HEK293 (cell line): Measurements from ENCODE around the gene PFN4.

Experiments
- CTCF ChIA-PET: fragments of 350-600 bp; formaldehyde crosslinking; extraction: SDS; loops from one replicate; lab custom pipeline; 2021; ENCODE audit warnings: antibody characterized with exemption; lab: Yijun Ruan, JAX
- POLR2A ChIA-PET: fragments of 300-600 bp; formaldehyde crosslinking; extraction: SDS; loops from one replicate; lab custom pipeline; 2020; ENCODE audit warnings: antibody characterized with exemption, inconsistent platforms; lab: Yijun Ruan, JAX
- H3K27ac ChIP-seq: fragments of 200-500 bp; sonication (Bioruptor generic); 2 replicates; pipeline ENCODE4 v1.5.1; 2014; ENCODE audit warnings: low read depth, low read length, control low read depth, inconsistent platforms; ENCODE audit errors: extremely low read depth
- H3K36me3 ChIP-seq, 2 experiments: fragments of 200-500 bp in 1 of 2; sonication (Bioruptor generic) in 1 of 2; 1 replicate in 1 of 2; 2 replicates in 1 of 2; pipeline ENCODE4 v1.5.1; 2014 to 2017; ENCODE audit warnings: inconsistent platforms in 2 of 2, low read length in 2 of 2; ENCODE audit not compliant: control insufficient read depth in 2 of 2, insufficient read depth in 1 of 2
- H3K4me1 ChIP-seq: fragments of 200-500 bp; sonication (Bioruptor generic); 2 replicates; pipeline ENCODE4 v1.5.1; 2014; ENCODE audit warnings: mild to moderate bottlenecking, low read length, inconsistent platforms; ENCODE audit not compliant: control insufficient read depth, insufficient read depth
- H3K4me3 ChIP-seq: 2 replicates; pipeline ENCODE4 v1.5.1; 2011; ENCODE audit warnings: low read depth, mild to moderate bottlenecking, control low read depth, low read length, moderate library complexity
- H3K9me3 ChIP-seq: fragments of 200-500 bp; sonication (Bioruptor generic); 2 replicates; pipeline ENCODE4 v1.5.1; 2014; ENCODE audit warnings: low read depth, low read length, inconsistent platforms; ENCODE audit not compliant: control insufficient read depth, insufficient read depth
- BCL11B ChIP-seq: fragments of 450-650 bp; formaldehyde crosslinking; IDR thresholded peaks from 2 replicates; pipeline ENCODE4 v1.5.1; 2016; ENCODE audit warnings: low read depth, missing biosample characterization, missing genetic modification characterization
- GLIS2 ChIP-seq: fragments of 450-650 bp; formaldehyde crosslinking; IDR thresholded peaks from 2 replicates; pipeline ENCODE4 v1.5.1; 2016; ENCODE audit warnings: missing biosample characterization, missing genetic modification characterization
- HOXA7 ChIP-seq: sonication (generic); formaldehyde crosslinking; IDR thresholded peaks from 2 replicates; pipeline ENCODE4 v1.8.1; 2022; ENCODE audit warnings: missing genetic modification reagents, borderline replicate concordance
- SP3 ChIP-seq: fragments of 450-650 bp; formaldehyde crosslinking; IDR thresholded peaks from 2 replicates; pipeline ENCODE4 v1.5.1; 2016; ENCODE audit warnings: missing biosample characterization, missing genetic modification characterization
- ZBTB20 ChIP-seq: fragments of 450-650 bp; formaldehyde crosslinking; IDR thresholded peaks from 2 replicates; pipeline ENCODE4 v1.5.1; 2016; ENCODE audit warnings: missing biosample characterization, missing genetic modification characterization
- ZBTB21 ChIP-seq: fragments of 450-650 bp; formaldehyde crosslinking; IDR thresholded peaks from 2 replicates; pipeline ENCODE4 v1.5.1; 2017; ENCODE audit warnings: missing biosample characterization, missing genetic modification characterization
- ZBTB48 ChIP-seq: fragments of 450-650 bp; formaldehyde crosslinking; IDR thresholded peaks from 2 replicates; pipeline ENCODE4 v1.5.1; 2016; ENCODE audit warnings: missing biosample characterization, missing genetic modification characterization
- ZNF146 ChIP-seq: fragments of 450-650 bp; formaldehyde crosslinking; IDR thresholded peaks from 2 replicates; pipeline ENCODE4 v1.5.1; 2016; ENCODE audit warnings: missing biosample characterization, missing genetic modification characterization
- ZNF155 ChIP-seq: fragments of 450-650 bp; formaldehyde crosslinking; IDR thresholded peaks from 2 replicates; pipeline ENCODE4 v1.5.1; 2016; ENCODE audit warnings: missing biosample characterization, missing genetic modification characterization
- ZNF184 ChIP-seq: fragments of 450-650 bp; IDR thresholded peaks from 2 replicates; pipeline ENCODE4 v1.5.1; 2018; ENCODE audit warnings: missing biosample characterization, mild to moderate bottlenecking, missing genetic modification characterization
- ZNF23 ChIP-seq: fragments of 450-650 bp; formaldehyde crosslinking; IDR thresholded peaks from 2 replicates; pipeline ENCODE4 v1.5.1; 2016; ENCODE audit warnings: missing biosample characterization, missing genetic modification characterization, borderline replicate concordance
- ZNF24 ChIP-seq: fragments of 450-650 bp; formaldehyde crosslinking; IDR thresholded peaks from 2 replicates; pipeline ENCODE4 v1.5.1; 2016; ENCODE audit warnings: missing biosample characterization, missing genetic modification characterization
- ZNF292 ChIP-seq: fragments of 450-650 bp; formaldehyde crosslinking; IDR thresholded peaks from 2 replicates; pipeline ENCODE4 v1.5.1; 2016; ENCODE audit warnings: low read depth, missing biosample characterization, missing genetic modification characterization, borderline replicate concordance
- ZNF335 ChIP-seq: fragments of 450-650 bp; formaldehyde crosslinking; conservative IDR thresholded peaks from 2 replicates; pipeline ENCODE4 v1.5.1; 2016; ENCODE audit warnings: missing biosample characterization, missing genetic modification characterization
- ZNF426 ChIP-seq: fragments of 450-650 bp; formaldehyde crosslinking; IDR thresholded peaks from 2 replicates; pipeline ENCODE4 v1.5.1; 2017; ENCODE audit warnings: missing biosample characterization, missing genetic modification characterization, mild to moderate bottlenecking, inconsistent platforms, moderate library complexity
- ZNF521 ChIP-seq: fragments of 450-650 bp; formaldehyde crosslinking; IDR thresholded peaks from 2 replicates; pipeline ENCODE4 v1.5.1; 2017; ENCODE audit warnings: missing biosample characterization, mild to moderate bottlenecking, missing genetic modification characterization
- ZNF529 ChIP-seq: fragments of 450-650 bp; formaldehyde crosslinking; IDR thresholded peaks from 2 replicates; pipeline ENCODE4 v1.5.1; 2017; ENCODE audit warnings: missing genetic modification characterization, missing biosample characterization; ENCODE audit not compliant: insufficient replicate concordance
- ZNF623 ChIP-seq: fragments of 450-650 bp; formaldehyde crosslinking; IDR thresholded peaks from 2 replicates; pipeline ENCODE4 v1.5.1; 2016; ENCODE audit warnings: missing biosample characterization, missing genetic modification characterization
- ZNF626 ChIP-seq: fragments of 450-650 bp; sonication (Bioruptor Pico); formaldehyde crosslinking; IDR thresholded peaks from 2 replicates; pipeline ENCODE4 v1.5.1; 2018; ENCODE audit warnings: missing biosample characterization, missing genetic modification characterization, inconsistent platforms
- ZNF76 ChIP-seq: fragments of 450-650 bp; formaldehyde crosslinking; IDR thresholded peaks from 2 replicates; pipeline ENCODE4; 2016; ENCODE audit warnings: low read depth, missing biosample characterization, missing genetic modification characterization, borderline replicate concordance
- ZNF768 ChIP-seq: fragments of 450-650 bp; formaldehyde crosslinking; IDR thresholded peaks from 2 replicates; pipeline ENCODE4 v1.5.1; 2018; ENCODE audit warnings: missing biosample characterization, mild to moderate bottlenecking, missing genetic modification characterization
- ZNF776 ChIP-seq: fragments of 450-650 bp; formaldehyde crosslinking; IDR thresholded peaks from 2 replicates; pipeline ENCODE4 v1.5.0; 2017; ENCODE audit warnings: missing biosample characterization, missing genetic modification characterization, borderline replicate concordance
- ZSCAN23 ChIP-seq: fragments of 450-650 bp; formaldehyde crosslinking; IDR thresholded peaks from 2 replicates; pipeline ENCODE4 v1.5.1; 2016; ENCODE audit warnings: missing biosample characterization, missing genetic modification characterization
- TF ChIP-seq, protein P1 (sequence below): fragments of 450-650 bp; formaldehyde crosslinking; IDR thresholded peaks from 2 replicates; pipeline ENCODE4 v1.5.1; 2016; ENCODE audit warnings: missing biosample characterization, missing genetic modification characterization
- TF ChIP-seq, protein P2 (sequence below): fragments of 450-650 bp; formaldehyde crosslinking; IDR thresholded peaks from 2 replicates; pipeline ENCODE4 v1.5.1; 2016; ENCODE audit warnings: missing biosample characterization, missing genetic modification characterization
- TF ChIP-seq, protein P3 (sequence below): fragments of 450-650 bp; formaldehyde crosslinking; IDR thresholded peaks from 2 replicates; pipeline ENCODE4 v1.5.0; 2017; ENCODE audit warnings: missing biosample characterization, missing genetic modification characterization, borderline replicate concordance
- TF ChIP-seq, protein P4 (sequence below): fragments of 450-650 bp; formaldehyde crosslinking; IDR thresholded peaks from 2 replicates; pipeline ENCODE4; 2016; ENCODE audit warnings: missing biosample characterization, missing genetic modification characterization

The PFN4 gene

DNA sequence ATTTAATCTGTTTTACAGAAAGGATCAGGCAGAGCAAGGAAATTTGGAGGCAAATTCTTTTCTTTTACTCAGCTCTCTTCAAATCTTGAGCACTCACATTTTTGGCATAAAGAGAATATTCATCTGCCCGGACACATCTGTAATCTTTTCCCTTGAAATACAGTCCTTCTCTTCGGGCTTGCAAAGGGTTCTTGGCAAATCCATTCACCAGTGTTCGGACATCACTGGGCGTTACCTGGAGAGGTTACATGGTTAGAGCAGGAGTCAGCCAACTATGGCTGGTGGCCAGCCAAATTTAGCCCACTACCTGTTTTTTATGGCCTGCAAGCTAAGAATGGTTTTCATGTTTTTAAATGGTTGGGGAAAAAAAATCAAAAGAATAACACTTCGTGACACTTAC is 2.1 kb downstream of the PFN4 start:
- H3K4me3 ChIP-seq: no peak overlapping the region
- no peaks in the 10 kb centered on the region for H3K36me3 ChIP-seq
- TF ChIP-seq ZNF335 (no peak), ZNF155 (no peak), ZBTB20 (no peak), ZNF626 (tag by site-specific recombination) (no peak), ZNF521 (tag by site-specific recombination) (no peak), ZNF776 (tag by site-specific recombination) (no peak), ZNF23 (no peak), ZNF292 (tag by site-specific recombination) (no peak), ZNF146 (tag by site-specific recombination) (no peak), ZBTB48 (tag by site-specific recombination) (no peak), GLIS2 (tag by site-specific recombination) (no peak), BCL11B (tag by site-specific recombination) (no peak), ZNF768 (tag by site-specific recombination) (no peak), ZSCAN23 (tag by site-specific recombination) (no peak)
- TF ChIP-seq, protein P1, sequence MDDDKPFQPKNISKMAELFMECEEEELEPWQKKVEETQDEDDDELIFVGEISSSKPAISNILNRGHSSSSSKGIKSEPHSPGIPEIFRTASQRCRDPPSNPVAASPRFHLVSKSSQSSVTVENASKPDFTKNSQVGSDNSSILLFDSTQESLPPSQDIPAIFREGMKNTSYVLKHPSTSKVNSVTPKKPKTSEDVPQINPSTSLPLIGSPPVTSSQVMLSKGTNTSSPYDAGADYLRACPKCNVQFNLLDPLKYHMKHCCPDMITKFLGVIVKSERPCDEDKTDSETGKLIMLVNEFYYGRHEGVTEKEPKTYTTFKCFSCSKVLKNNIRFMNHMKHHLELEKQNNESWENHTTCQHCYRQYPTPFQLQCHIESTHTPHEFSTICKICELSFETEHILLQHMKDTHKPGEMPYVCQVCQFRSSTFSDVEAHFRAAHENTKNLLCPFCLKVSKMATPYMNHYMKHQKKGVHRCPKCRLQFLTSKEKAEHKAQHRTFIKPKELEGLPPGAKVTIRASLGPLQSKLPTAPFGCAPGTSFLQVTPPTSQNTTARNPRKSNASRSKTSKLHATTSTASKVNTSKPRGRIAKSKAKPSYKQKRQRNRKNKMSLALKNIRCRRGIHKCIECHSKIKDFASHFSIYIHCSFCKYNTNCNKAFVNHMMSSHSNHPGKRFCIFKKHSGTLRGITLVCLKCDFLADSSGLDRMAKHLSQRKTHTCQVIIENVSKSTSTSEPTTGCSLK (tag by site-specific recombination): no peak
- TF ChIP-seq, protein P2, sequence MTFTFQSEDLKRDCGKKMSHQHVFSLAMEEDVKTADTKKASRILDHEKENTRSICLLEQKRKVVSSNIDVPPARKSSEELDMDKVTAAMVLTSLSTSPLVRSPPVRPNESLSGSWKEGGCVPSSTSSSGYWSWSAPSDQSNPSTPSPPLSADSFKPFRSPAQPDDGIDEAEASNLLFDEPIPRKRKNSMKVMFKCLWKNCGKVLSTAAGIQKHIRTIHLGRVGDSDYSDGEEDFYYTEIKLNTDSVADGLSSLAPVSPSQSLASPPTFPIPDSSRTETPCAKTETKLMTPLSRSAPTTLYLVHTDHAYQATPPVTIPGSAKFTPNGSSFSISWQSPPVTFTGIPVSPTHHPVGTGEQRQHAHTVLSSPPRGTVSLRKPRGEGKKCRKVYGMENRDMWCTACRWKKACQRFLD (tag by site-specific recombination): no peak
- TF ChIP-seq, protein P3, sequence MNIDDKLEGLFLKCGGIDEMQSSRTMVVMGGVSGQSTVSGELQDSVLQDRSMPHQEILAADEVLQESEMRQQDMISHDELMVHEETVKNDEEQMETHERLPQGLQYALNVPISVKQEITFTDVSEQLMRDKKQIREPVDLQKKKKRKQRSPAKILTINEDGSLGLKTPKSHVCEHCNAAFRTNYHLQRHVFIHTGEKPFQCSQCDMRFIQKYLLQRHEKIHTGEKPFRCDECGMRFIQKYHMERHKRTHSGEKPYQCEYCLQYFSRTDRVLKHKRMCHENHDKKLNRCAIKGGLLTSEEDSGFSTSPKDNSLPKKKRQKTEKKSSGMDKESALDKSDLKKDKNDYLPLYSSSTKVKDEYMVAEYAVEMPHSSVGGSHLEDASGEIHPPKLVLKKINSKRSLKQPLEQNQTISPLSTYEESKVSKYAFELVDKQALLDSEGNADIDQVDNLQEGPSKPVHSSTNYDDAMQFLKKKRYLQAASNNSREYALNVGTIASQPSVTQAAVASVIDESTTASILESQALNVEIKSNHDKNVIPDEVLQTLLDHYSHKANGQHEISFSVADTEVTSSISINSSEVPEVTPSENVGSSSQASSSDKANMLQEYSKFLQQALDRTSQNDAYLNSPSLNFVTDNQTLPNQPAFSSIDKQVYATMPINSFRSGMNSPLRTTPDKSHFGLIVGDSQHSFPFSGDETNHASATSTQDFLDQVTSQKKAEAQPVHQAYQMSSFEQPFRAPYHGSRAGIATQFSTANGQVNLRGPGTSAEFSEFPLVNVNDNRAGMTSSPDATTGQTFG (tag by site-specific recombination): no peak
- TF ChIP-seq, protein P4, sequence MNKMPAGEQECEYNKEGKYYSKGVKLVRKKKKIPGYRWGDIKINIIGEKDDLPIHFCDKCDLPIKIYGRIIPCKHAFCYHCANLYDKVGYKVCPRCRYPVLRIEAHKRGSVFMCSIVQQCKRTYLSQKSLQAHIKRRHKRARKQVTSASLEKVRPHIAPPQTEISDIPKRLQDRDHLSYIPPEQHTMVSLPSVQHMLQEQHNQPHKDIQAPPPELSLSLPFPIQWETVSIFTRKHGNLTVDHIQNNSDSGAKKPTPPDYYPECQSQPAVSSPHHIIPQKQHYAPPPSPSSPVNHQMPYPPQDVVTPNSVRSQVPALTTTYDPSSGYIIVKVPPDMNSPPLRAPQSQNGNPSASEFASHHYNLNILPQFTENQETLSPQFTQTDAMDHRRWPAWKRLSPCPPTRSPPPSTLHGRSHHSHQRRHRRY (tag by site-specific recombination): no peak
- peaks cover 3% of the 10 kb centered on the region for H3K4me1 ChIP-seq
- CTCF ChIA-PET: interaction anchor here (0.6 kb wide), 1 partner anchor 194 kb away, joined by 3 read pairs; the partner anchor contains the start of gene ATAD2B
- no peak overlapping the region for H3K27ac ChIP-seq
- POLR2A ChIA-PET: no interaction called here
- H3K9me3 ChIP-seq: no peaks in the 10 kb centered on the region

DNA sequence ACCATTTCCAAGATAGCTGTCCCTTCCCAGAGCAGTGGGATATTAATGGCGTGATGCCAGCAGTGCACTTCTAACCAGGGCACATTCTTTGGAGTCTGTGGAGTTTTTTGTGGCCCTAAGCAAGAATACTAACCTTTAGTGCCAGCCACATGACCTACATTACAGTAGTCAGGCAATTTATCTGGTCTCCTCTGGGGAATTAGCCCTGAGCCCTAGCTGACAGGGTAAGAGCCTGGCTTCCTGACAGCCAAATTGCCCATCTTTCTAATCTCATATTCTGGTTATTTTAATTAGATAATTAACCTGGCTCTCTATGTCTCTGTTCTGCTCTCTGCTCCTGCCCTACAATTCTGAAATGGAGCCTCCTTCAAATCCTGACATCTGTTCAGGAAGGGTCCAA is 5.2 kb downstream of the PFN4 start:
- Histone ChIP-seq H3K4me1 (no peaks in the 10 kb centered on the region), H3K9me3 (no peaks in the 10 kb centered on the region), H3K36me3 (no peaks in the 10 kb centered on the region), H3K4me3 (no peak overlapping the region), H3K27ac (no peak overlapping the region)
- ChIA-PET POLR2A (no interaction called here), CTCF (interaction anchor here (0.5 kb wide), 1 partner anchor 164 kb away, joined by 3 read pairs; no protein-coding TSS in a partner anchor)
- no peak for TF ChIP-seq HOXA7 (CRISPR knock-in tag)
- TF ChIP-seq ZNF76 (tag by site-specific recombination): no peak
- no peak for TF ChIP-seq ZNF529 (tag by site-specific recombination)
- TF ChIP-seq SP3 (tag by site-specific recombination): no peak
- TF ChIP-seq ZBTB21 (tag by site-specific recombination): no peak
- TF ChIP-seq ZNF426 (tag by site-specific recombination): no peak
- TF ChIP-seq ZNF24 (tag by site-specific recombination): no peak
- no peak for TF ChIP-seq ZNF623 (tag by site-specific recombination)
- no peak for TF ChIP-seq ZBTB20
- TF ChIP-seq ZNF184 (tag by site-specific recombination): no peak
